ENCODE data around the gene CAPN14.
"Not testable (repeated sequence)": the region's sequence is repeated elsewhere in the genome, so short reads cannot be mapped to it uniquely, and the experiment has no call there.

The CAPN14 gene

DNA sequence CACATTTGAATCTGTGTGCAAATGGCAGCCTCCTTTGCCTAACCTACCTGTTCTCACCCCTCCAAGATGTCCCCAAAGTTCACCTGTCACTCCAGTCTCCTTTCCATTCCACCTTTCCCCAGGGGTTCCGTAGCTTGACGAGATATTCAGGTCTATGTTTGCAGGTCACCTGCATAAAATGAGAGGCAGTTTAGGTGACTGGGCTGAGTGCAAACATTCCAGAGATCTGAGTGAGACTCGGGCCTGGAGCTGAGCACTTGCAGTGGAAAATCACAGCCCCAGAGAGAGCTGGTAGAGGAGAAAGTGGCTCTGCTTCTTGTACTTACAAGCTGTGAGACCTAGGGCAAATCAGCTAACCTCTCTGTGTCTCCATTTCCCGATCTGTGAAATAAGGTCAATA lies 20.1 kb downstream of the CAPN14 start:
- no peak for DNase-seq (ENCODE audit: low read depth)

- DNase-seq (ENCODE audit: low read depth): no peak
Measured at GRCh38 chr2:31196622-31197021, 20.7 kb downstream of the CAPN14 start.

DNA sequence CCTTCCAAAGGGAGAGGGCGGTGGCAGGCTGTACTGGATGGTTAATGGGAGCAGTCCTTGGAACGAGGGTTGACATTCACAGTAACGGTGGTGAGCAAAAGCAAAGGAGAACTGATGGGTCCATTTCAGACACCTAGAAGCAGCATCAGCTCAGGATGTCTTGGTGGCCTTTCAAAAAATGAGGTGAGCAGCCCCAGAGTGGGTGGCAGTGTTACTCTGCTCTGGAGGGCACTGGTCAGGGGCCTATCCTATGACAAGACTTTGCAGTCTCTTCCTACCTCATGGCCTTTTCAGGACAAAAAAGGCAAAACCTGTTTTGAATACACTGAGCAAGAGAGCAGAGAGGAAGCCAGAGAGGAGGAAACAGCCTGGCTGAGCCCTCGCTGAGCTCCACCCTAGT lies 23.5 kb downstream of the CAPN14 start:
- no peak for DNase-seq (ENCODE audit: low read depth)

DNA sequence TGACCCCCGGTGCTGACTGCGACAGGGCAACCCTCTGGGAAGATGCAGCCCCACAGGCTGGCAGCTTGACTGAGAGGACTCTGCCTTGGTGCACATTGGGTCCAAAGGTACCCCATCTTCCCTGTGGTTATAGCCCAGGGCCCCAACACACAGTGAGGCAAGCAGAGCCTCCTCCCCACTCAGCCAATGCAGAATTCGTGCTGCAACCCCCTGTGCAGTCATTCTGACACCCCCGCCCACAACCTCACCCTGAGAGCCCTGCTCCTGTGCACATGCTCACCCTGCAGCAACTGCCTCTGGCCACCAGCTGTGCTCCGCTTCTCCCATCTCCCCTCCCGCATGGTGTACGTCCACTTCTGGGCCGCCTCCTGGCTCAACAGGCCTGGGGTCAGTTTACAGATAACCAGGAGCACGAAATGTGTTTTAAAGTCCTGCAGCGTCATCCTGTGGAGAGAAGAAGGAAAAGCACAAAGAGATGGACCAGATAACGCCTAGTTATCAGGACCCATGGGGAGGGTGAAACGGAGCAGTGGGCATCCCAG lies 24.4 kb downstream of the CAPN14 start:
- DNase-seq (ENCODE audit: low read depth): no peak

DNA sequence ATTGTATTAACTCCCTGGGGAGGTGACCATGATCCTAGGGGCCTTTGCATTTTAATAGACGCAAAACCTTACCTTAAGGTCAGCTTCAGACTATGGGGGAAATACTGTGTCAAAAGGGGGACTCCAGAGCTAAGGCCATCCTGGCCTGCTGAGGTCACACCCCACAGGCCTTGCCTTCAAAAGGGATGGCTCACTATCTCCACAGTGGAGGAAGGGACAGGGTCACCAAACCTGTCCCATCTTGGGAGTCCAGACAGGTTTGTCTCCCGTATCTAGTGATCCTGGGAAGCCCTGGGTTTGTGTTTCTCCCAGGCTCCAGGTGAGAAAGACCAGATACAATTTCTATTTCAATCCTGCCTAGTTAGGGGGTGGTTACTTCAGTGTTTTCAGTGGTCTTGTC lies 24.9 kb downstream of the CAPN14 start:
- DNase-seq (ENCODE audit: low read depth): no peak

- no peak for DNase-seq (ENCODE audit: low read depth)
Measured at GRCh38 chr2:31191931-31192330, 25.4 kb downstream of the CAPN14 start.

DNA sequence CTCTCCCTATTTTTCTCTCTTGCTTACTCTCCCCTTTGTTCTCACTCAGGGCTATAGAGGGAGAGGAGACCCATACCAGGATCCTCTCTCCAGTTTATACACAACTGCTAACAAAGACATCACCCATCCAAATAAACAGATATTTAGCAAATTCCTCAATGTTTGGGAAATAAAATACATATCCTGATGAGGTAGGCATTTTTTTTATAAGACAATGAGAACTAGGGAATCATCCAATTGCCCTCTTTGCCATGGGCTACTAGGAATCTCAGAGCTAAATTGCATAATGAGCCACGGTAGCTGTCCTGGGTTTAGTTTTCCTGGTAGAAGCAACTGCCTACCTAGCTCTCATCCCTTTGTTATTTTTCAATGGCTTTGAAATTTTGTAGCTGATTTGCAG lies 27.1 kb downstream of the CAPN14 start:
- DNase-seq (ENCODE audit: low read depth): no peak

- DNase-seq (ENCODE audit: low read depth): no peak
Measured at GRCh38 chr2:31189141-31189540, 28.2 kb downstream of the CAPN14 start.

DNA sequence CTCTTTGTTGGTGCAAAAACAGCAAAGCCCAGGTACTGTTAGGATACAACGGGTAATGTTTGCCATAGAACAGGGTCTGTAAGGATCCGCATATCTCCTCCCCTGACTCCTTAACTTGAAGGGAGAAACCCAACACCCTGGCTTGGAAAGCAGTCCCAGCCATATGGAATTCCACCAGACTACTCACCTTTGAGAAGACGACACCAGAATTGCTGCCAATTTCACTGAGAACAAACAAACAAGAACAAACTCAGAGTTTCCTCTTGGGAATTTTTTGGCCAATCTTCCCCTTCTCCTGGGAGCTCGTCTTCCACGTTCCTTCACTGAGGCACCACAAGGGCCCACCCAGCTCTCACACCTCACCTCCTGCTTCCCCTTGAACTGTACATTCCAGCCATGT lies 29.2 kb downstream of the CAPN14 start:
- DNase-seq (ENCODE audit: low read depth): no peak

- DNase-seq (ENCODE audit: low read depth): no peak
Measured at GRCh38 chr2:31187166-31187565, 30.1 kb downstream of the CAPN14 start.

GRCh38 chr2:31183973-31184372 lies 33.3 kb downstream of the CAPN14 start:
- DNase-seq (ENCODE audit: low read depth): not testable (repeated sequence)

DNA sequence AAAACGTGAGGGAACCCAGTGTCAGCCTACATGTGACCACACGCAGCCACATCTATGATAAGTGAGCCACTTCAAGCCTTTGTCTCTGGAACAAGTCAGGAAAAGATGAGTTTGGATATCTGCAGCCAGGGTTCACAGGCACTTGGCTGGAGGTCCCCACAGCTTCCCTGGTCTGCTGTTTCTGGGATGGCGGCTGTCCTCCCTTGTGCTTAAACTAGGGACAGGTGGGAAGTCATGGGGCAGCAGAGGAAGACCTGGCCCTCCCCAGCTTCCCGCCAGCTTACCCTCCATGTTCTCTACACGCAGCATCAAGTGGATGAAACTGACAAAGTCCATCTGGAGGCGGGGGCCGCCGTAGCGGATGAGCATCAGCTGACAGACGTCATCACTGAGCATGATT lies 40.6 kb downstream of the CAPN14 start:
- DNase-seq (ENCODE audit: low read depth): no peak

GRCh38 chr2:31171142-31171541 lies 46.2 kb downstream of the CAPN14 start:
- no peak for DNase-seq (ENCODE audit: low read depth)

GRCh38 chr2:31170071-31170698 lies 47.1 kb downstream of the CAPN14 start:
- peak; percentile 72 for DNase-seq (ENCODE audit: low read depth)

GRCh38 chr2:31168291-31168690 lies 49.0 kb downstream of the CAPN14 start:
- peak; percentile 16 for DNase-seq (ENCODE audit: low read depth)

GRCh38 chr2:31166925-31167324 lies 50.4 kb downstream of the CAPN14 start:
- peak; percentile 6 for DNase-seq (ENCODE audit: low read depth)

GRCh38 chr2:31163011-31163539 lies 54.2 kb downstream of the CAPN14 start:
- no peak for DNase-seq (ENCODE audit: low read depth)

GRCh38 chr2:31161637-31162036 lies 55.7 kb downstream of the CAPN14 start:
- DNase-seq (ENCODE audit: low read depth): no peak

GRCh38 chr2:31151501-31151900 lies 65.8 kb downstream of the CAPN14 start:
- DNase-seq (ENCODE audit: low read depth): peak; percentile 3

DNA sequence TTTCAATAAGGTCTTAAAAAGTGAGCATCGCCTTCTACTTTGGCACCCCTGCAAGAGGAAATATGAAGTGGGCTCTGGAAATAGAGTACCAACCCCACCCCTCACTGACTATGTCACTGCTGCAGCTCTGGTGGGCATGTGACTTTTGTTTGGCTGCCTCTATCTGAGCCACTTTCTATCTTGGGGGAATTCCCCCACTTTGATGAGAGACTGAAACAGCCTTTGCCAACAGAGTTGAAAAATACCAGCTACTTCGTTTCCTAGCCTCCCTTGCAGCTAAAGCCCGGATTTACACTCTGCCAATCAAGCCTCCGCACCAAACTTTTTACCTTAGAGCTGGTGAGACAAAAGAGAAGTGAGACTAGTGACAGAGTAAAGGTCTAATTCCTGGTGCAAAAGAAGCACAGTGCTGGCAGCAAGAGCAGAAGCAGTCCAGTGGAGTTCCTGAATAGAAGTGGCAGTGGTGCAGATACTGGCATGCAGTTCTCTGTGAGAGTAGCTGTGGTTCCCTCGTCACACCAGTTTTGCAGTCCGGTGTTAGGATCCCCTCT lies 67.1 kb downstream of the CAPN14 start:
- DNase-seq (ENCODE audit: low read depth): no peak

GRCh38 chr2:31148514-31148913 lies 68.8 kb downstream of the CAPN14 start:
- no peak for DNase-seq (ENCODE audit: low read depth)

GRCh38 chr2:31147645-31148044 lies 69.7 kb downstream of the CAPN14 start:
- no peak for DNase-seq (ENCODE audit: low read depth)

- DNase-seq (ENCODE audit: low read depth): no peak
Measured at GRCh38 chr2:31142110-31142509, 75.2 kb downstream of the CAPN14 start.

Data from EH (cell line).